Measurements from ENCODE around the gene BID. TPM values are rescaled to one million over a fixed set of nuclear protein-coding genes. Genes with fewer than 3 reads are reported as not detected.

The BID gene
- total and polyA plus RNA-seq, 2 of the 4 experiments (the other 2 are of a cell fraction) = 69.5 to 240 TPM

- no peak overlapping the region for H3K9ac ChIP-seq (ENCODE audit: low read depth, low read length)
- no peak overlapping the region for H3K4ac ChIP-seq (ENCODE audit: low read depth, low read length)
- TF ChIP-seq SMC3 (IDR thresholded peaks at IDR 0.05; ENCODE audit: low read depth, low read length) (no peak), USF2 (IDR thresholded peaks at IDR 0.05; ENCODE audit: low read depth, low read length) (no peak), CTCF (conservative IDR thresholded peaks at IDR 0.05; ENCODE audit: low read depth, low read length) (no peak), RFX5 (IDR thresholded peaks at IDR 0.05; ENCODE audit: low read depth, low read length) (no peak), CEBPB (IDR thresholded peaks at IDR 0.05; ENCODE audit: low read depth, low read length) (no peak), ELK1 (IDR thresholded peaks at IDR 0.05; ENCODE audit: borderline replicate concordance, low read depth, low read length) (no peak), MAZ (IDR thresholded peaks at IDR 0.05; ENCODE audit: borderline replicate concordance, low read depth, low read length) (no peak), RAD21 (IDR thresholded peaks at IDR 0.05; ENCODE audit: low read length) (no peak), MAFK (IDR thresholded peaks at IDR 0.05; ENCODE audit: low read depth, low read length) (no peak), CHD1 (IDR thresholded peaks at IDR 0.05; ENCODE audit: low read depth, low read length) (no peak), FOS (IDR thresholded peaks at IDR 0.05; ENCODE audit: low read depth, low read length) (no peak), POLR2A (IDR thresholded peaks at IDR 0.05; ENCODE audit: low read depth, low read length) (no peak), NFE2L2 (IDR thresholded peaks at IDR 0.05; ENCODE audit: low read depth, low read length) (no peak), MXI1 (IDR thresholded peaks at IDR 0.05; ENCODE audit: borderline replicate concordance, low read depth, low read length) (no peak)
- ChIA-PET POLR2A (ENCODE audit: unreplicated experiment) (no interaction called here), CTCF (no interaction called here)
- 0 out of 2 replicates have a peak, but pooled peaks cover 2% of the 10 kb centered on the region for H3K9me1 ChIP-seq (ENCODE audit: insufficient read depth, low read length)
- no CpG with 5 or more reads among the region's 3 CpGs for WGBS, 2 experiments (ENCODE audit: extremely low coverage in 2 of 2, insufficient read length in 1 of 2)
- in situ Hi-C loops (cut with MboI; ENCODE audit: low sequenced_read_pairs) (no loop called here), dilution Hi-C loops (cut with HindIII; ENCODE audit: low sequenced_read_pairs, unreplicated experiment) (no loop called here), intact Hi-C loops (cut with micrococcal nuclease) (no loop called here)
- H2AFZ ChIP-seq (replicated peaks; ENCODE audit: low read length, poor library complexity) = no peak overlapping the region
- no peak overlapping the region for H2BK120ac ChIP-seq (ENCODE audit: low read depth, low read length)
- H3K4me2 ChIP-seq (ENCODE audit: low read depth, low read length) = peak overlapping the region; percentile 12; the same call in 1 of the 2 replicates
- H3K27ac ChIP-seq (ENCODE audit: insufficient read depth, low read length) = peak overlapping the region; percentile 15; the same call in 1 of the 2 replicates
- no TSS peak for BruUV-seq (replicated peaks)
- H2BK20ac ChIP-seq (ENCODE audit: low read depth, low read length) = no peak overlapping the region
- H3K23ac ChIP-seq (ENCODE audit: low read depth, low read length) = no peak overlapping the region
- no peaks in the 10 kb centered on the region for H3K27me3 ChIP-seq (ENCODE audit: control insufficient read depth, insufficient read depth, low read length)
- H3K79me1 ChIP-seq (ENCODE audit: low read depth in 1 of 2, low read length in 2 of 2) = peaks cover 0 to 18% of the 10 kb centered on the region in 2 experiments
- H3K18ac ChIP-seq (ENCODE audit: low read depth, low read length) = no peak overlapping the region
- no peak overlapping the region for H2BK15ac ChIP-seq (ENCODE audit: low read depth, low read length)
- H4K91ac ChIP-seq (ENCODE audit: insufficient read depth, low read depth, low read length) = no peak overlapping the region
- H2AK9ac ChIP-seq (replicated peaks; ENCODE audit: low read depth, low read length, poor library complexity) = no peak overlapping the region
- no peak overlapping the region for H3K14ac ChIP-seq (replicated peaks; ENCODE audit: low read depth, low read length)
- H3K4me3 ChIP-seq (ENCODE audit: insufficient read depth, low read depth, low read length) = no peak overlapping the region
- no peaks in the 10 kb centered on the region for H3K9me3 ChIP-seq (ENCODE audit: control insufficient read depth, insufficient read depth, low read length)
- DNase-seq (no peak), ATAC-seq (ENCODE audit: low read depth) (peak; percentile 12; the same call in 1 of the 2 replicates)
- H3K56ac ChIP-seq (ENCODE audit: extremely low read depth, insufficient read depth, low read length) = no peak overlapping the region
- H3K4me1 ChIP-seq (ENCODE audit: control insufficient read depth, insufficient read depth, low read length) = peaks cover 3% of the 10 kb centered on the region; the same call in 1 of the 2 replicates
- no peaks in the 10 kb centered on the region for H4K20me1 ChIP-seq (ENCODE audit: insufficient read depth, low read length)
- H4K5ac ChIP-seq (ENCODE audit: low read depth, low read length) = no peak overlapping the region
- H2BK5ac ChIP-seq (ENCODE audit: low read depth, low read length, poor library complexity, severe bottlenecking) = no peak overlapping the region
- no peak overlapping the region for H2AK5ac ChIP-seq (ENCODE audit: low read depth, low read length)
- no peak overlapping the region for H4K8ac ChIP-seq (ENCODE audit: low read depth in 2 of 2, low read length in 2 of 2)
- H3K36me3 ChIP-seq (ENCODE audit: control insufficient read depth, insufficient read depth, low read length) = peaks cover 5% of the 10 kb centered on the region
Observed at GRCh38 chr22:17700778-17701177, 73.5 kb downstream of the BID start.
